ENCODE measurements around the gene PTGES. TPM values are rescaled to one million over a fixed set of nuclear protein-coding genes. Genes with fewer than 3 reads are reported as not detected.

Gene PTGES
- polyA plus RNA-seq, 1 of the 3 experiments (the other 2 are of a cell fraction), result 5.2 TPM

GRCh38 chr9:129716091-129716490 lies 36.8 kb downstream of the PTGES start:
- H2AFZ ChIP-seq (ENCODE audit: low read depth), result no peak overlapping the region
- H3K9ac ChIP-seq, result no peak overlapping the region
- 66% methylated on average over 5 of the region's 5 CpGs for WGBS (ENCODE audit: low lambda C conversion rate)
- no peaks in the 10 kb centered on the region for H4K20me1 ChIP-seq (ENCODE audit: insufficient read depth)
- no peak for DNase-seq
- H3K4me3 ChIP-seq (ENCODE audit: low read depth in 2 of 2, low read length in 1 of 2), result no peak overlapping the region
- no peaks in the 10 kb centered on the region for H3F3A ChIP-seq (replicated peaks; ENCODE audit: insufficient read depth)
- POLR2A ChIA-PET, result no interaction called here
- CTCF ChIA-PET, result interaction anchor here (1.2 to 2.9 kb wide), 3 partner anchors 10 to 74 kb away, joined by 5 to 10 read pairs (median 6); no protein-coding TSS in a partner anchor
- H3K9me2 ChIP-seq, result no peaks in the 10 kb centered on the region
- H3K4me2 ChIP-seq, result no peak overlapping the region
- H3K9me3 ChIP-seq, result no peaks in the 10 kb centered on the region
- H3K79me2 ChIP-seq (ENCODE audit: insufficient read depth), result no peaks in the 10 kb centered on the region
- H3K27me3 ChIP-seq (ENCODE audit: insufficient read depth), result no peaks in the 10 kb centered on the region; the same call in 1 of the 2 replicates
- H3K4me1 ChIP-seq (ENCODE audit: control insufficient read depth in 1 of 2, insufficient read depth in 2 of 2, low read depth in 1 of 2, low read length in 1 of 2), result no peaks in the 10 kb centered on the region; a peak in 1 of 4 replicates
- no peak overlapping the region for H3K27ac ChIP-seq (ENCODE audit: low read depth in 2 of 2, low read length in 1 of 2)
- H3K36me3 ChIP-seq (replicated peaks in 1 of 2; ENCODE audit: control insufficient read depth in 1 of 2, insufficient read depth in 2 of 2, low read length in 1 of 2), result no peaks in the 10 kb centered on the region
- no peak for TF ChIP-seq SIN3A (IDR thresholded peaks at IDR 0.05; ENCODE audit: borderline replicate concordance, low read depth, low read length)
- no peak for TF ChIP-seq YY1 (IDR thresholded peaks at IDR 0.05; ENCODE audit: low read depth)
- no peak for TF ChIP-seq RCOR1 (IDR thresholded peaks at IDR 0.05; ENCODE audit: low read length)
- no peak for TF ChIP-seq USF2 (IDR thresholded peaks at IDR 0.05; ENCODE audit: borderline replicate concordance, low read depth, low read length)
- no peak for TF ChIP-seq IRF3 (IDR thresholded peaks at IDR 0.05; ENCODE audit: low read depth, low read length)
- TF ChIP-seq ELF1 (IDR thresholded peaks at IDR 0.05), result no peak
- no peak for TF ChIP-seq GABPA (IDR thresholded peaks at IDR 0.05; ENCODE audit: low read depth)
- TF ChIP-seq SMC3 (IDR thresholded peaks at IDR 0.05; ENCODE audit: low read depth, low read length), result no peak
- no peak for TF ChIP-seq CHD2 (IDR thresholded peaks at IDR 0.05; ENCODE audit: low read length, partially characterized antibody)
- no peak for TF ChIP-seq REST (IDR thresholded peaks at IDR 0.05; ENCODE audit: low read depth, low read length)
- no peak for TF ChIP-seq MXI1 (IDR thresholded peaks at IDR 0.05; ENCODE audit: low read depth, low read length)
- no peak for TF ChIP-seq MEF2A (IDR thresholded peaks at IDR 0.05; ENCODE audit: borderline replicate concordance, low read depth)
- TF ChIP-seq JUND (IDR thresholded peaks at IDR 0.05), result no peak

Data from SK-N-SH (cell line).